ENCODE results near the gene INO80B. TPM values are rescaled to one million over a fixed set of nuclear protein-coding genes. Genes with fewer than 3 reads are reported as not detected.

The INO80B gene
- total and polyA plus RNA-seq, 9 of the 15 experiments (the other 6 are each of a cell fraction or from before 2014, with no cell fraction given): 0.41 to 22.6 (median 9.0) TPM

DNA sequence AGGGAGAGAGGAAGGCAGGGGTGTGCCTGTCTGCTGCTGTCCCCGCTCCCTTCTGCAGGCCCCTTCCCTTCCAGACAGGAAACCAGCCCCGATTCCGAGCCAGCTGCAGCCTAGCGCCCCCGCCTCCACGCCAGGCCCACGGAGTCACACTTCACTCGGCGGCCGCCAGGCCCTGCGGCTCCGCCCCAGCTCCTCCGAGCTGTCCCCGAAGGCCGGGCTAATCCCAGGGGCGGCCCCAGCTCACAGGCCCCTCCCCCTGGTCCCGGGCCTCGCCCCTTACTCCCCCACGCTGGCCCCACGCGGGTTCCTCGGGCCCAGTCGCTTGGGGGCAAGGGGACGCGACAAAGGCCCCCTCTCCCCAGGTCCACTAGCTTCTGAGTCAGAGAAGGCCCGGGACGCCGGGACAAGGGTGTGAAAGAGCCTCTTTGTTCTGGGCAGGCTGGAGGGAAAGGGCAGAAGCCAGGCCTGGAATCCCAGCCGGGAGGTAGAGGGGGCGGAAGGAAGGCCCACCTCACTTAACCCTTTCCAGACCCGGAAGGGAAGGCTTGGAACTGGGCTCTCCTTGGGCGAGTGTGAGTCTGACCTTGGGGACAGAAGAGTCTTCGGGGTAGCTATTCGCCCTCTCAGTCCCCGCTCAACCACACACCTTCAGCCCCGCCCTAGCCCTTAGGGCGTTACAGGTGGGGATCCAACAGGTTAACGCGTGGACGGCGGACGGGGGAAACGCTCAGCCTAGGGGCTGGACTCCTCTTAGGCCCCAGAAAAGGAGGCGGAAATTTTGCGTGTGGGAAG, 14.3 kb upstream of the INO80B start (continued):
- TF ChIP-seq, protein P1, sequence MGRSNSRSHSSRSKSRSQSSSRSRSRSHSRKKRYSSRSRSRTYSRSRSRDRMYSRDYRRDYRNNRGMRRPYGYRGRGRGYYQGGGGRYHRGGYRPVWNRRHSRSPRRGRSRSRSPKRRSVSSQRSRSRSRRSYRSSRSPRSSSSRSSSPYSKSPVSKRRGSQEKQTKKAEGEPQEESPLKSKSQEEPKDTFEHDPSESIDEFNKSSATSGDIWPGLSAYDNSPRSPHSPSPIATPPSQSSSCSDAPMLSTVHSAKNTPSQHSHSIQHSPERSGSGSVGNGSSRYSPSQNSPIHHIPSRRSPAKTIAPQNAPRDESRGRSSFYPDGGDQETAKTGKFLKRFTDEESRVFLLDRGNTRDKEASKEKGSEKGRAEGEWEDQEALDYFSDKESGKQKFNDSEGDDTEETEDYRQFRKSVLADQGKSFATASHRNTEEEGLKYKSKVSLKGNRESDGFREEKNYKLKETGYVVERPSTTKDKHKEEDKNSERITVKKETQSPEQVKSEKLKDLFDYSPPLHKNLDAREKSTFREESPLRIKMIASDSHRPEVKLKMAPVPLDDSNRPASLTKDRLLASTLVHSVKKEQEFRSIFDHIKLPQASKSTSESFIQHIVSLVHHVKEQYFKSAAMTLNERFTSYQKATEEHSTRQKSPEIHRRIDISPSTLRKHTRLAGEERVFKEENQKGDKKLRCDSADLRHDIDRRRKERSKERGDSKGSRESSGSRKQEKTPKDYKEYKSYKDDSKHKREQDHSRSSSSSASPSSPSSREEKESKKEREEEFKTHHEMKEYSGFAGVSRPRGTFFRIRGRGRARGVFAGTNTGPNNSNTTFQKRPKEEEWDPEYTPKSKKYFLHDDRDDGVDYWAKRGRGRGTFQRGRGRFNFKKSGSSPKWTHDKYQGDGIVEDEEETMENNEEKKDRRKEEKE (IDR thresholded peaks at IDR 0.05; ENCODE audit: borderline replicate concordance in 1 of 2, control insufficient read depth in 1 of 2, low read depth in 2 of 2, low read length in 1 of 2): no peak
- TF ChIP-seq ZNF589 (CRISPR knock-in tag; IDR thresholded peaks at IDR 0.05; ENCODE audit: low read depth) (no peak), NFIC (IDR thresholded peaks at IDR 0.05) (peak; percentile 39), MXI1 (IDR thresholded peaks at IDR 0.05; ENCODE audit: low read depth, low read length) (no peak), ETS1 (conservative IDR thresholded peaks at IDR 0.05; ENCODE audit: control insufficient read depth, low read depth, low read length) (peak; percentile 79), HMBOX1 (IDR thresholded peaks at IDR 0.05) (no peak), SMAD4 (CRISPR knock-in tag; conservative IDR thresholded peaks at IDR 0.05) (peak; percentile 62; the same call in 1 of the 2 replicates), PTTG1 (tag; IDR thresholded peaks at IDR 0.05; ENCODE audit: low read depth) (no peak), SMC3 (conservative IDR thresholded peaks at IDR 0.05; ENCODE audit: insufficient read depth, low read depth, low read length) (no peak), HDGF (IDR thresholded peaks at IDR 0.05) (no peak), NR2F6 (CRISPR knock-in tag; IDR thresholded peaks at IDR 0.05) (no peak), SNIP1 (IDR thresholded peaks at IDR 0.05; ENCODE audit: low read depth) (no peak), ESRRA (IDR thresholded peaks at IDR 0.05; ENCODE audit: borderline replicate concordance, low read depth) (no peak), XRCC3 (IDR thresholded peaks at IDR 0.05) (no peak), PTBP1 (IDR thresholded peaks at IDR 0.05; ENCODE audit: low read depth, low read length) (no peak), ZNF766 (CRISPR knock-in tag; conservative IDR thresholded peaks at IDR 0.05) (no peak), C11orf30 (IDR thresholded peaks at IDR 0.05; ENCODE audit: low read depth) (no peak), CSDE1 (IDR thresholded peaks at IDR 0.05) (no peak), PCBP1 (IDR thresholded peaks at IDR 0.05; ENCODE audit: low read depth, low read length, poor library complexity, severe bottlenecking) (peak; percentile 58), ETV5 (CRISPR knock-in tag; IDR thresholded peaks at IDR 0.05; ENCODE audit: low read depth) (no peak)
- TF ChIP-seq, protein P2, sequence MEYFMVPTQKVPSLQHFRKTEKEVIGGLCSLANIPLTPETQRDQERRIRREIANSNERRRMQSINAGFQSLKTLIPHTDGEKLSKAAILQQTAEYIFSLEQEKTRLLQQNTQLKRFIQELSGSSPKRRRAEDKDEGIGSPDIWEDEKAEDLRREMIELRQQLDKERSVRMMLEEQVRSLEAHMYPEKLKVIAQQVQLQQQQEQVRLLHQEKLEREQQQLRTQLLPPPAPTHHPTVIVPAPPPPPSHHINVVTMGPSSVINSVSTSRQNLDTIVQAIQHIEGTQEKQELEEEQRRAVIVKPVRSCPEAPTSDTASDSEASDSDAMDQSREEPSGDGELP (CRISPR knock-in tag; IDR thresholded peaks at IDR 0.05; ENCODE audit: borderline replicate concordance): peak; percentile 92
- TF ChIP-seq, protein P3, sequence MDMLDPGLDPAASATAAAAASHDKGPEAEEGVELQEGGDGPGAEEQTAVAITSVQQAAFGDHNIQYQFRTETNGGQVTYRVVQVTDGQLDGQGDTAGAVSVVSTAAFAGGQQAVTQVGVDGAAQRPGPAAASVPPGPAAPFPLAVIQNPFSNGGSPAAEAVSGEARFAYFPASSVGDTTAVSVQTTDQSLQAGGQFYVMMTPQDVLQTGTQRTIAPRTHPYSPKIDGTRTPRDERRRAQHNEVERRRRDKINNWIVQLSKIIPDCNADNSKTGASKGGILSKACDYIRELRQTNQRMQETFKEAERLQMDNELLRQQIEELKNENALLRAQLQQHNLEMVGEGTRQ (CRISPR knock-in tag; IDR thresholded peaks at IDR 0.05): no peak

Measured in K562 (cell line).